SK-N-DZ (cell line): ENCODE measurements around the gene SLC1A2.
"Not testable (repeated sequence)": the region's sequence is repeated elsewhere in the genome, so short reads cannot be mapped to it uniquely, and the experiment has no call there.

Source experiments
- DNase-seq: peaks from one replicate; pipeline ENCODE4 v3.0.0-alpha.2; 2015; ENCODE audit warnings: low spot score

SLC1A2 gene

GRCh38 chr11:35228328-35228725 lies 191.0 kb downstream of the SLC1A2 start:
- no peak for DNase-seq

GRCh38 chr11:35227576-35228327 lies 191.6 kb downstream of the SLC1A2 start:
- DNase-seq, result no peak

GRCh38 chr11:35226756-35227155 lies 192.6 kb downstream of the SLC1A2 start:
- not testable (repeated sequence) for DNase-seq

- no peak for DNase-seq
These were observed 193.3 kb downstream of the SLC1A2 start for GRCh38 chr11:35225946-35226520.

GRCh38 chr11:35223991-35224390 lies 195.4 kb downstream of the SLC1A2 start:
- DNase-seq, result no peak

GRCh38 chr11:35223371-35223796 lies 196.0 kb downstream of the SLC1A2 start:
- DNase-seq, result peak; percentile 100

GRCh38 chr11:35218956-35219355 lies 200.4 kb downstream of the SLC1A2 start:
- DNase-seq, result no peak

- no peak for DNase-seq
These were observed 202.2 kb downstream of the SLC1A2 start for GRCh38 chr11:35216962-35217678.

GRCh38 chr11:35215945-35216344 lies 203.4 kb downstream of the SLC1A2 start:
- no peak for DNase-seq

- DNase-seq, result no peak
These were observed 204.6 kb downstream of the SLC1A2 start for GRCh38 chr11:35214792-35215193.

GRCh38 chr11:35214226-35214770 lies 205.1 kb downstream of the SLC1A2 start:
- DNase-seq, result no peak

- DNase-seq, result no peak
These were observed 207.4 kb downstream of the SLC1A2 start for GRCh38 chr11:35211952-35212351.

GRCh38 chr11:35210876-35211546 lies 208.3 kb downstream of the SLC1A2 start:
- DNase-seq, result no peak

GRCh38 chr11:35208795-35209194 lies 210.6 kb downstream of the SLC1A2 start:
- no peak for DNase-seq

- DNase-seq, result no peak
These were observed 211.6 kb downstream of the SLC1A2 start for GRCh38 chr11:35207471-35208403.

GRCh38 chr11:35206616-35207015 lies 212.7 kb downstream of the SLC1A2 start:
- no peak for DNase-seq

- DNase-seq, result no peak
These were observed 214.7 kb downstream of the SLC1A2 start for GRCh38 chr11:35204614-35205013.
